ENCODE measurements around the gene KPNB1.
A peak's percentile ranks its signal among the peaks of the same experiment; 100 is the strongest.

The KPNB1 gene

GRCh38 chr17:47650525-47651522 is 1.1 kb downstream of the KPNB1 start:
- TF ChIP-seq, protein P1, sequence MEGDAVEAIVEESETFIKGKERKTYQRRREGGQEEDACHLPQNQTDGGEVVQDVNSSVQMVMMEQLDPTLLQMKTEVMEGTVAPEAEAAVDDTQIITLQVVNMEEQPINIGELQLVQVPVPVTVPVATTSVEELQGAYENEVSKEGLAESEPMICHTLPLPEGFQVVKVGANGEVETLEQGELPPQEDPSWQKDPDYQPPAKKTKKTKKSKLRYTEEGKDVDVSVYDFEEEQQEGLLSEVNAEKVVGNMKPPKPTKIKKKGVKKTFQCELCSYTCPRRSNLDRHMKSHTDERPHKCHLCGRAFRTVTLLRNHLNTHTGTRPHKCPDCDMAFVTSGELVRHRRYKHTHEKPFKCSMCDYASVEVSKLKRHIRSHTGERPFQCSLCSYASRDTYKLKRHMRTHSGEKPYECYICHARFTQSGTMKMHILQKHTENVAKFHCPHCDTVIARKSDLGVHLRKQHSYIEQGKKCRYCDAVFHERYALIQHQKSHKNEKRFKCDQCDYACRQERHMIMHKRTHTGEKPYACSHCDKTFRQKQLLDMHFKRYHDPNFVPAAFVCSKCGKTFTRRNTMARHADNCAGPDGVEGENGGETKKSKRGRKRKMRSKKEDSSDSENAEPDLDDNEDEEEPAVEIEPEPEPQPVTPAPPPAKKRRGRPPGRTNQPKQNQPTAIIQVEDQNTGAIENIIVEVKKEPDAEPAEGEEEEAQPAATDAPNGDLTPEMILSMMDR (IDR thresholded peaks at IDR 0.05; ENCODE audit: low read depth, low read length) = no peak
- peak overlapping the region; percentile 82 for H3K4me3 ChIP-seq (ENCODE audit: low read depth, low read length)

GRCh38 chr17:47651704-47652103 is 2.0 kb downstream of the KPNB1 start:
- no peak overlapping the region; the same call in 1 of the 2 replicates for H3K4me3 ChIP-seq (ENCODE audit: low read depth, low read length)
- TF ChIP-seq, protein P1 (IDR thresholded peaks at IDR 0.05; ENCODE audit: low read depth, low read length) = no peak

DNA sequence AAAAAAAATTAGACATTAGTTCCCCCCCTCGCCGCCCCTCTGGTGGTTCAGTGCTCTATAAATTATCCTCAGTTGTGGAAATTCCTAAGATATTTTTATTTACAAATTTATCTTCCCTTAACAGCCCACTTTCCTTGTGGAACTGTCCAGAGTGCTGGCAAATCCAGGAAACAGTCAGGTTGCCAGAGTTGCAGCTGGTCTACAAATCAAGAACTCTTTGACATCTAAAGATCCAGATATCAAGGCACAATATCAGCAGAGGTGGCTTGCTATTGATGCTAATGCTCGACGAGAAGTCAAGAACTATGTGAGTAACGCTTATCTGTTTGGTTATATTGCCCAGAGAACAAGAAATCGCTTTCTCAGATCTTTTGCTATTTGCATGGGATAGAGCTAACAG is 2.9 kb downstream of the KPNB1 start:
- H3K4me3 ChIP-seq (ENCODE audit: low read depth, low read length) = no peak overlapping the region
- TF ChIP-seq, protein P1 (IDR thresholded peaks at IDR 0.05; ENCODE audit: low read depth, low read length) = no peak

GRCh38 chr17:47653442-47653841 is 3.7 kb downstream of the KPNB1 start:
- H3K4me3 ChIP-seq (ENCODE audit: low read depth, low read length) = no peak overlapping the region
- TF ChIP-seq, protein P1 (IDR thresholded peaks at IDR 0.05; ENCODE audit: low read depth, low read length) = no peak

DNA sequence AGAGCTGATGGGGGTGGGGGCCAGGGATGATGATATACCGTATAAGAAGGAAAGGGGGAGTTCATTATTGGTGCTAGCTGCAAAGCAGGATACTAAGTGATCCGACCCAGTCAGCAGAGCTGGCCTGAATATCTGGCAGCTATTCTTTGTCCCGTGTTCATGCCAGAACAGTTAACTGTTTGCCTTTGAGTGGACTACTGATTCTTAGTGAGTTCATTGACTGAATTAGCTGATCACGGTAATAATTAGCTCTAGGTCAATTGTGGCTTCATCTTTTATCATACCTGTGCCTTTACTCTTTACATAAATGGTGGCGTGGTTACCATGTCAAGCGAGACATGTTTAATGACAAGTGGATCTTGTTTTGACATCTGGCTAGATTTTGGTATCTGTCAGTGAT is 5.3 kb downstream of the KPNB1 start:
- TF ChIP-seq, protein P1 (IDR thresholded peaks at IDR 0.05; ENCODE audit: low read depth, low read length) = no peak
- no peak overlapping the region for H3K4me3 ChIP-seq (ENCODE audit: low read depth, low read length)

- TF ChIP-seq, protein P1 (IDR thresholded peaks at IDR 0.05; ENCODE audit: low read depth, low read length) = no peak
- no peak overlapping the region for H3K4me3 ChIP-seq (ENCODE audit: low read depth, low read length)
Measured at GRCh38 chr17:47660064-47660492, 10.4 kb downstream of the KPNB1 start.
